Islet precursor cell (in vitro differentiated cells): ENCODE measurements around the gene NBDY.
A peak's percentile ranks its signal among the peaks of the same experiment; 100 is the strongest.

Source experiments
- DNase-seq: peaks from one replicate; pipeline ENCODE4 v3.0.0-alpha.2; 2018

The NBDY gene

GRCh38 chrX:56786889-56787733 is 58.1 kb downstream of the NBDY start:
- DNase-seq: no peak

- DNase-seq: no peak
Observed at GRCh38 chrX:56787734-56788152, 58.7 kb downstream of the NBDY start.

GRCh38 chrX:56788229-56788628 is 59.2 kb downstream of the NBDY start:
- DNase-seq: no peak

- DNase-seq: no peak
Observed at GRCh38 chrX:56788717-56789122, 59.7 kb downstream of the NBDY start.

DNA sequence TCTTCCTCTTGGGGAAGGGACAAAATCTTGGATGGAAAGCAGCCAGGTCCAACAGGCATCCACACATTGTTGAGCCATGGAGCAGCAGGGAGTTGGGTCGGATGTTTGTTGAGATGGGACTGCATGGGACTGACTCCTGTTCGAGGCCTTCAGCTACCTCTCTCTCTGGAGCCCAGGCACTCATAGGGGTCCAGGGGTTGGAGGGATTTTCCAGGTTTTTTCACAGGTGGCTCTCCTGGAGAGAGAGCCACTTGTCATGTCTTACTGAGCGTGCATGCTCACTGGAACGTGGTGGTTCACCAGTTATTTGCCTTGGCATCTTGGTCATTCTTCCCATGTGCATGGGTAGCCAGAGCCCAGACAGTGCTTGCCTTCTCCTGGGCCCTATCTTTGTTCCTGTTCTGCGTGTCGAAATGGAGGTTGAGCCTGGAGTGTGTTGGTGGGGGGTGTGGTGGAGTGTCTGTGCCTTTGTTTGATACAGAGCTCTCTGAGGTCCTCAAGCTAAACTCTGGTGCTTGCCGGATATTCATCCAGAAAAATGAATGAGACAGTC is 60.6 kb downstream of the NBDY start:
- DNase-seq: no peak

DNA sequence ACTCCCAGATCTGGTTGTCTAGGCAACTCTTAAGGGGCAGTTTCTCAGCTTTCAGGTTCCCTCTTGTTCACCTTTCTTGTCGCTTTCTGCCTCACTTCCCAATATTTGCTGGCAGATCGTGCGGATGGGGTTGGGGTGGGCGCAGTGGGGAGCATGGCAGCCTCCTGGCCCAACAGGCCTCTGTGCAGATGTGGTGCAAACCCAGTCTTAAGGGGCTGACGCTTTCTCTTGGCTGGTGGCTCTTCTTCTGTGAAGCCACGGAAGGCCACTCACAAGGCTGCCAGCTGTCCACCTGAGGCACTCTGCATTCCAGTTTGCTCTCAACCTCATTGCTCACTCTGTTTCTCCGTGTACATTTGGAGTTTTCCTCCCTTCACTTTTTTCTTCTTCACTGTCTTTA is 61.7 kb downstream of the NBDY start:
- DNase-seq: peak; percentile 10

GRCh38 chrX:56791456-56791855 is 62.4 kb downstream of the NBDY start:
- DNase-seq: peak; percentile 11

- DNase-seq: peak; percentile 20
Observed at GRCh38 chrX:56792270-56793111, 63.4 kb downstream of the NBDY start.

GRCh38 chrX:56793112-56793430 is 64.0 kb downstream of the NBDY start:
- DNase-seq: peak; percentile 20

- DNase-seq: peak; percentile 29
Observed at GRCh38 chrX:56793521-56794320, 64.7 kb downstream of the NBDY start.

- peak; percentile 22 for DNase-seq
Observed at GRCh38 chrX:56794404-56795230, 65.6 kb downstream of the NBDY start.

DNA sequence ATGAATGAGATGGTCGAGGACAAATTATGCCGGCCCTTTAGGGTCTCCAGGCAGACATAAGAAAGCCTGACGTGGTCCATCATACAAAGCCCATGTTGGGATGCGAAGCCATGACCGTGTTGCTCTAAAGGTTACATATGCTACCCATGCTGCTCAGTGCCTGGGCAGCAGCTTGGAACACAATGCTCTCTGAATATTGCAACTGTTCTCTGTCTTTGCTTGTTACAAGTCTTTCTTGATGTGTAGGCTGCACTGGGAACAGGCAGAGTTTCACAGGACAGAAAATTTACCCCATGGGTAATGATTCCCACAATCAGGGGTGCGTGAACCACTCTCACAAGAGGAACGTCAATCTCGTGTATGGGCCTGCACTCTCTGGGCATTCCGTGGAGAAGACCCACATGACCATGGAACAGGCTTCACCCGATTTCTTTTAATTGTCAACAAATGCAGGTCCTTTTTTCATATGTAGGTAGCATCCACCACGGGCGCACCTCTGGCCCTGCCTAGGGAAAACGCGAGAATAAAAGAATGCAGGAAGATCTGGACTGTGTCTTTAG is 66.3 kb downstream of the NBDY start:
- no peak for DNase-seq

- peak; percentile 22 for DNase-seq
Observed at GRCh38 chrX:56796641-56797395, 67.8 kb downstream of the NBDY start.

GRCh38 chrX:56797574-56798338 is 68.7 kb downstream of the NBDY start:
- peak; percentile 22 for DNase-seq

DNA sequence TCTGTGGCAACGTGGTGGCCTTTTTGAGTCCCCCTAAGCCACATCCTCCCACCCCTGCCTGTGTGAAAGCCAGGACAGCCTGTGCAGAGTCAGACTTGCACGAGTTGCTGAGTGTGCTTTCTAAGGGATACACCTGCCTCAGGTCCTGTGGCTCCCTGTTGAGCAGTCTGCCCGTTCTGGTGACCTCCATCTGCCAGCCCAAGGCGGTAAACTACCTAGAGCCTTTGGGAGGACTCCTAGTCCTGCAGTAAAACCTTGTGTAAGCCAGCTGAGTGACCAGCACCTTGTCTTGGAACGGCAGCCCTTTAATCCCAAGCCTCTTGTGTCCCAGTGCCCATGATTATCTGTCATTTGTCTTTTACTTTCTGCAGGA is 69.3 kb downstream of the NBDY start:
- peak; percentile 30 for DNase-seq

- DNase-seq: peak; percentile 43
Observed at GRCh38 chrX:56798866-56799758, 70.1 kb downstream of the NBDY start.

DNA sequence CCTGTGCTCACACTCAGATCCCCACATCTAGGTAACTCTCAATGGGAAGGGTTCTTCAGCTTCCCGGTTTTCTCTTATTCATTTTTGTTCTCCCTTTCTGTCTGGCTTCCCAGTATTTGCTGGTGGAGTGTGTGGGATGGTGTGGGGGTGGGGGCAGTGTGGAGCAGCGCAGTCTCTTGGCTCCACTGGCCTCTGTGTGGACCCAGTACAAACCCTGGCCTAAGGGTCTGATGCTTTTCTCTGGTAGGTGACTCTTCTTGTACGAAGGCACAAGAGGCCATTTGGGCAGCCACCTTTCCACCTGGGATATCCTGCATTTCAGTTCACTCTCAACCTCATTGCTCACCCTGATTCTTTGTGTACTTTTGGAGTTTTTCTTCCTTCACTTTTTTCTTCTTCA is 71.3 kb downstream of the NBDY start:
- DNase-seq: peak; percentile 25

GRCh38 chrX:56800801-56801200 is 71.8 kb downstream of the NBDY start:
- peak; percentile 47 for DNase-seq

DNA sequence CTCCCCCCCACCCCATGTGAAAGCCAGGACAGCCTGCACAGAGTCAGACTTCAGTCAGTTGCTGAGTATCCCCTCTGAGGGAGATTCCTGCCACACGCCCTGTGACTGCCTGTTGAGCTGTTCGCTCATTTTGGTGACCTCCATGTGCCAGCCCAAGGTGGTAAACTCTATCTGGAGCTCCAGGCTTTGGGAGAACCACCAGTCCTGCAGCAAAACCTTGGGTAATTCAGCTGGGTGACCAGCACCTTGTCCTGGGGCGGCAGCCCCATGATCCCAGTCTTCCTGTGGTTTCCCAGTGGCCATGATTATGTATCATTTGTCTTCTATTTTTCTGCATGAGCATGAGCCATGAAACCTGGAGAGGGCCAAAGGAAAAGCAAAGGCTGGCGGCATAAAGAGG is 73.4 kb downstream of the NBDY start:
- no peak for DNase-seq
